Measurements from ENCODE around the gene SRRM1.
A peak's percentile ranks its signal among the peaks of the same experiment; 100 is the strongest.
"Not testable (repeated sequence)": the region's sequence is repeated elsewhere in the genome, so short reads cannot be mapped to it uniquely, and the experiment has no call there.

Gene SRRM1

DNA sequence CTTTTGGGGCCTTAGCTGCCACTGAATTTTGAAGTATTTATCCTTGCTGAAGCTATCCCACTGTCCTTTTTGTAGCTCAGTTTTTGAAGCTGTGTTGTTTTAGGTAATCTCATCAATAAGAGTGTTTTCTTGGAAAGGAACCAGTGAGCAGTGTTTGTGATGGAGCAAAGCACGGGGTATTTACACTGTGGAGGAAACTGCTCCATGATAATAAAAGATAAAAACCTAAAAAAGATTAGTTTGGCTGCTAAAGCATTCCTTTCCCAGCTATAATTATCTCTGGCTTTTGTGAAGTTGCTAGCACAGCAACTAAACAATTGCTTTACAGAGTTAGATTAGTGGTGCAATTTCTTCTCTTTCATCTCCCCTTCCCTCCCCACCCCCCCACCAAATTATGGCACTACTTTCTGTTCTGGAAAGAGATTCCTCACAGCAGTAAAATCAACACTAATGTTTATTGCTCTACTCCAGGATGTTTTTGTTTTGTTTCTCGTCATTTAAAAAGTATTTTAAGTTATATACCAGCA, 21.5 kb downstream of the SRRM1 start:
- TF ChIP-seq, protein P1, sequence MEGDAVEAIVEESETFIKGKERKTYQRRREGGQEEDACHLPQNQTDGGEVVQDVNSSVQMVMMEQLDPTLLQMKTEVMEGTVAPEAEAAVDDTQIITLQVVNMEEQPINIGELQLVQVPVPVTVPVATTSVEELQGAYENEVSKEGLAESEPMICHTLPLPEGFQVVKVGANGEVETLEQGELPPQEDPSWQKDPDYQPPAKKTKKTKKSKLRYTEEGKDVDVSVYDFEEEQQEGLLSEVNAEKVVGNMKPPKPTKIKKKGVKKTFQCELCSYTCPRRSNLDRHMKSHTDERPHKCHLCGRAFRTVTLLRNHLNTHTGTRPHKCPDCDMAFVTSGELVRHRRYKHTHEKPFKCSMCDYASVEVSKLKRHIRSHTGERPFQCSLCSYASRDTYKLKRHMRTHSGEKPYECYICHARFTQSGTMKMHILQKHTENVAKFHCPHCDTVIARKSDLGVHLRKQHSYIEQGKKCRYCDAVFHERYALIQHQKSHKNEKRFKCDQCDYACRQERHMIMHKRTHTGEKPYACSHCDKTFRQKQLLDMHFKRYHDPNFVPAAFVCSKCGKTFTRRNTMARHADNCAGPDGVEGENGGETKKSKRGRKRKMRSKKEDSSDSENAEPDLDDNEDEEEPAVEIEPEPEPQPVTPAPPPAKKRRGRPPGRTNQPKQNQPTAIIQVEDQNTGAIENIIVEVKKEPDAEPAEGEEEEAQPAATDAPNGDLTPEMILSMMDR (conservative IDR thresholded peaks at IDR 0.05; ENCODE audit: control insufficient read depth, insufficient read depth, low read depth, low read length), result no peak
- DNase-seq (ENCODE audit: low read depth), result no peak
- H3K4me3 ChIP-seq (ENCODE audit: control insufficient read depth, low read depth, low read length), result no peak overlapping the region

DNA sequence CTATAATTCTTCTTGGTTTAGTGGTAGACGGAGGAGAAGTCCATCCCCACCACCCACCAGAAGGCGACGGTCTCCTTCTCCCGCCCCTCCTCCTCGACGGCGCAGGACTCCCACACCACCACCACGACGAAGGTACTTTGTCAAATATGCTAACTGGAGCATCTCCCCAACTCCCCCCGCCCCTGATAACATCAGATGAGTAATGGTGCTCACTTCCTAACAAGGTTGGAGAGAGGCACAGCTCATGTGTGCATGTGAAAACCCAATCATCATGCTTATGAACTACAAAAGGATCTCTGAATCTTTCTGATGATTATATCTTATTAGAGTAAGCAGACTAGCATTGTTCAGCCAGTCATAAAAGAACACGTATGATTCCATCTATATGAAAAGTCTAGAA, 23.7 kb downstream of the SRRM1 start:
- TF ChIP-seq, protein P1 (conservative IDR thresholded peaks at IDR 0.05; ENCODE audit: control insufficient read depth, insufficient read depth, low read depth, low read length), result no peak
- H3K4me3 ChIP-seq (ENCODE audit: control insufficient read depth, low read depth, low read length), result no peak overlapping the region
- no peak for DNase-seq (ENCODE audit: low read depth)

- not testable (repeated sequence) for DNase-seq (ENCODE audit: low read depth)
Measured at GRCh38 chr1:24671372-24671771, 28.3 kb downstream of the SRRM1 start.

DNA sequence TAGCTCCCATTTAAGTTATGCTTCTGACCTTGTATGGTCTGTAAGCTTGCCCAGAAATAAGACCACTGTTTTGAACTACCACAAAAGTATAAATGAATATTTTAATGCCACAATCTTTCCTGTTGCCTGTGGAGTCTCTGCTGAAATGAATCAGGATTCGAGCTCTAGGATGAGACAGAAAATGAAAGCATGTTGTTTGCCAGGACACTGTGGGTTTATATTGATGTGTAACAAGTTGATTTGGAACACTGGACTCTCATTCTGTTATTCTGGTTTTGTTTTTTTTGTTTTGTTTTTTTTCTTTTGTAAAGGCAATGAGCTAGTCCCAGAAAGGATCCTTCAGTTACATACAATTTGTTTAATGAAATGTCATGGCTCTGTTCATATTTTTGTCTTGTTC, 29.6 kb downstream of the SRRM1 start:
- DNase-seq (ENCODE audit: low read depth), result peak; percentile 45
- H3K4me3 ChIP-seq (ENCODE audit: control insufficient read depth, low read depth, low read length), result not testable (repeated sequence)

More at GRCh38 chr1:24671372-24671771, 28.3 kb downstream of the SRRM1 start:
- H3K4me3 ChIP-seq (ENCODE audit: control insufficient read depth, low read depth, low read length), result not testable (repeated sequence)

DNA sequence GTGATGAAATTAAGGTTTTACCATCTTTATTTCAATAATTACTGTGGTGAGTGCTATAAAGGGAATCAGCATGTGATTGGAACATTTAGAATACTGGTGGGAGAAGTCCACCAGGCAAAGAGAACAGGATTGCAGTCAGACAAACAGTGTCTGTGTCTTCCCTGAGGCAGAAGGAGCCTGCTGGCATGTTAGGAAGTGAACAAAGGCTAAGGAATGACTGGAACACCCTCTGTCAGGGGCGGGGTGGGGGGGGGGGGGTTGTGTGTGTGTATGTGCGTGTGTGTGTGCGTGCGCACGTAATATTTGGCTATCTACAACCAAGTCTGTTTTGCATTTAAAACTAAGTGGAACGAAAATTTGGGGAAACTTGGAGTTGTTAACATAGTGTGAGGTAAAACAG, 30.2 kb downstream of the SRRM1 start:
- TF ChIP-seq, protein P1 (conservative IDR thresholded peaks at IDR 0.05; ENCODE audit: control insufficient read depth, insufficient read depth, low read depth, low read length), result no peak
- H3K4me3 ChIP-seq (ENCODE audit: control insufficient read depth, low read depth, low read length), result no peak overlapping the region
- DNase-seq (ENCODE audit: low read depth), result peak; percentile 19

DNA sequence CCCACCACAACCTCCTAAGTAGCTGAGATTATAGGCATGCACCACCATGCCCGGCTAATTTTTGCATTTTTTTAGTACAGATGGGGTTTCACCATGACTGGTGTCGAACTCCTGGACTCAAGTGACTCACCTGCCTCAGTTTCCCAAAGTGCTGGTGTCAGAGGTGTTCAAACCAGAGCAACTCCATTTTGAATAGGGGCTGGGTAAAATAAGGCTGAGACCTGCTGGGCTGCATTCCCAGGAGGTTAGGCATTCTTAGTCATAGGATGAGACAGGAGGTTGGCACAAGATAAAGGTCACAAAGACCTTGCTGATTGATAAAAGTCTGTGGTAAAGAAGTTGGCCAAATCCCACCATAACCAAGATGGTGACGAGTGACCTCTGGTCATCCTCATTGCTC, 35.3 kb downstream of the SRRM1 start:
- peak; percentile 67 for DNase-seq (ENCODE audit: low read depth)
- H3K4me3 ChIP-seq (ENCODE audit: control insufficient read depth, low read depth, low read length), result not testable (repeated sequence)

GRCh38 chr1:24679725-24680124, 36.6 kb downstream of the SRRM1 start:
- TF ChIP-seq, protein P1 (conservative IDR thresholded peaks at IDR 0.05; ENCODE audit: control insufficient read depth, insufficient read depth, low read depth, low read length), result no peak
- H3K4me3 ChIP-seq (ENCODE audit: control insufficient read depth, low read depth, low read length), result no peak overlapping the region
- no peak for DNase-seq (ENCODE audit: low read depth)

DNA sequence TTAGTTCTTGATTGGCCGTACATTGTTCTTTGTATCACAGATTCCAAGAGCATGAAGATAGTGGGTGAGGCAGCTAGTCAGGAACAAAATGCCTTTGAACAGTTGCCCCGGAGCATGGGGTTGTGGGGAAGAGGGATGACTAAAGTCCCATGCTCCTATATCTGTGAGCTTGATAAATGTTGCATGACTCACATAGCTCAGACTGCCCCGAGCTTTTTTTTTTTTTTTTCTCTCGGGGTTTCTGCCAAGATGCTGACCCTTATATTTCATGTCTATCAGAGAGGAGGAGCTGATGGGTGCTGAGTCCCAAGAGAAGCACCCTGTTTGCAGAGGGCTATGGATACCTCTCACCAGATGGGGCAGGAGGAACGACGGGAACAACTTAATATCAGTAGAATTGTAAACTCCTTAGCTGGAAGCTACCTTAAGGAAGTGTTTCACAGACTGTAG, 40.6 kb downstream of the SRRM1 start:
- TF ChIP-seq, protein P1 (conservative IDR thresholded peaks at IDR 0.05; ENCODE audit: control insufficient read depth, insufficient read depth, low read depth, low read length), result no peak
- no peak overlapping the region for H3K4me3 ChIP-seq (ENCODE audit: control insufficient read depth, low read depth, low read length)
- DNase-seq (ENCODE audit: low read depth), result peak; percentile 97
